Measurements from ENCODE around the gene ROS1.

GRCh38 chr6:117359581-117359980 is 66.2 kb downstream of the ROS1 start:
- TF ChIP-seq CTCF (IDR thresholded peaks at IDR 0.05; ENCODE audit: low read length) (no peak), EZH2 (IDR thresholded peaks at IDR 0.05; ENCODE audit: borderline replicate concordance, low read length) (no peak)

All from OCI-LY1 (cell line).